ENCODE measurements around the gene UHRF2. TPM values are rescaled to one million over a fixed set of nuclear protein-coding genes. Genes with fewer than 3 reads are reported as not detected.
"Not testable (repeated sequence)": the region's sequence is repeated elsewhere in the genome, so short reads cannot be mapped to it uniquely, and the experiment has no call there.

UHRF2 gene
- total RNA-seq, 5 donors from 2014 or later (not counting 1 experiment from before 2014, with no cell fraction given) = 92.7 to 125 (median 96.2) TPM

GRCh38 chr9:6449645-6450044 is 36.6 kb downstream of the UHRF2 start:
- H3K9me3 ChIP-seq = no peaks in the 10 kb centered on the region
- peak in 1 of 4 experiments; percentile 27 for ATAC-seq (replicated peaks in 1 of 4)
- Mint-ChIP-seq H3K4me3 (peak overlapping the region in 1 of 3 donors; percentile 11), H3K27ac (no peak overlapping the region), H3K4me1 (peaks cover 71 to 74% (median 73%) of the 10 kb centered on the region in 3 donors), H3K36me3 (peaks cover 6% of the 10 kb centered on the region), H3K27me3 (no peaks in the 10 kb centered on the region), H3K9me3 (peaks cover 0 to 3% (median 0%) of the 10 kb centered on the region in 3 donors)
- no peak overlapping the region for H3K4me3 ChIP-seq (ENCODE audit: control insufficient read depth in 1 of 2, extremely low read depth in 1 of 2, low read length in 1 of 2)
- no peak for DNase-seq
- CTCF ChIA-PET = interaction anchor here in 1 of 2 donors (0.5 kb wide), 1 partner anchor 632 kb away, joined by 3 read pairs; no protein-coding TSS in a partner anchor
- H3K36me3 ChIP-seq (ENCODE audit: control insufficient read depth in 2 of 2, extremely low read depth in 1 of 2, insufficient read depth in 1 of 2, low read length in 1 of 2) = peaks cover 0 to 6% of the 10 kb centered on the region in 2 donors
- POLR2A ChIA-PET = no interaction called here
- H3K27me3 ChIP-seq (replicated peaks in 1 of 2; ENCODE audit: control insufficient read depth in 2 of 2, extremely low read depth in 1 of 2, insufficient read depth in 2 of 2, low read length in 1 of 2) = no peaks in the 10 kb centered on the region
- H3K4me1 ChIP-seq (ENCODE audit: control insufficient read depth in 1 of 2, extremely low read depth in 1 of 2, insufficient read depth in 2 of 2, low read length in 2 of 2) = peaks cover 3 to 6% of the 10 kb centered on the region in 2 experiments
- no peak overlapping the region for H3K27ac ChIP-seq (ENCODE audit: low read length)

- H3K27ac ChIP-seq (ENCODE audit: low read length) = no peak overlapping the region
- H3K4me3 ChIP-seq (ENCODE audit: control insufficient read depth in 1 of 2, extremely low read depth in 1 of 2, low read length in 1 of 2) = no peak overlapping the region
- ChIA-PET POLR2A (interaction anchor here in 1 of 2 donors (0.6 kb wide), 1 partner anchor 38 kb away, joined by 5 read pairs; the partner anchor contains the start of gene UHRF2), CTCF (no interaction called here)
- Mint-ChIP-seq H3K4me3 (no peak overlapping the region), H3K27ac (no peak overlapping the region), H3K4me1 (peaks cover 71 to 78% (median 71%) of the 10 kb centered on the region in 3 donors), H3K27me3 (no peaks in the 10 kb centered on the region), H3K36me3 (peaks cover 15% of the 10 kb centered on the region), H3K9me3 (peaks cover 0 to 3% (median 0%) of the 10 kb centered on the region in 3 donors)
- ATAC-seq (replicated peaks in 1 of 4) = no peak
- no peaks in the 10 kb centered on the region for H3K9me3 ChIP-seq
- H3K4me1 ChIP-seq (ENCODE audit: control insufficient read depth in 1 of 2, extremely low read depth in 1 of 2, insufficient read depth in 2 of 2, low read length in 2 of 2) = peaks cover 3 to 6% of the 10 kb centered on the region in 2 experiments
- no peak for DNase-seq
- WGBS (ENCODE audit: insufficient coverage) = 100% methylated on average over 1 of the region's 5 CpGs
- peaks cover 2% of the 10 kb centered on the region in 2 donors for H3K36me3 ChIP-seq (ENCODE audit: control insufficient read depth in 2 of 2, extremely low read depth in 1 of 2, insufficient read depth in 1 of 2, low read length in 1 of 2)
- no peaks in the 10 kb centered on the region for H3K27me3 ChIP-seq (replicated peaks in 1 of 2; ENCODE audit: control insufficient read depth in 2 of 2, extremely low read depth in 1 of 2, insufficient read depth in 2 of 2, low read length in 1 of 2)
These were observed 37.8 kb downstream of the UHRF2 start for GRCh38 chr9:6450641-6451375.

GRCh38 chr9:6455292-6455691 is 42.3 kb downstream of the UHRF2 start:
- POLR2A ChIA-PET; H3K36me3 ChIP-seq (ENCODE audit: control insufficient read depth in 2 of 2, extremely low read depth in 1 of 2, insufficient read depth in 1 of 2, low read length in 1 of 2); ATAC-seq (replicated peaks in 1 of 4); H3K4me3 ChIP-seq (ENCODE audit: control insufficient read depth in 1 of 2, extremely low read depth in 1 of 2, low read length in 1 of 2); H3K27me3 Mint-ChIP-seq; H3K27ac ChIP-seq (ENCODE audit: low read length); H3K4me1 ChIP-seq (ENCODE audit: control insufficient read depth in 1 of 2, extremely low read depth in 1 of 2, insufficient read depth in 2 of 2, low read length in 2 of 2); CTCF ChIA-PET; H3K9me3 ChIP-seq; H3K4me3 Mint-ChIP-seq; H3K9me3 Mint-ChIP-seq; DNase-seq; H3K27ac Mint-ChIP-seq; H3K27me3 ChIP-seq (replicated peaks in 1 of 2; ENCODE audit: control insufficient read depth in 2 of 2, extremely low read depth in 1 of 2, insufficient read depth in 2 of 2, low read length in 1 of 2): not testable (repeated sequence)
- Mint-ChIP-seq H3K36me3 (peaks cover 45% of the 10 kb centered on the region), H3K4me1 (peaks cover 45 to 65% (median 61%) of the 10 kb centered on the region in 3 donors)
- no CpG with 5 or more reads among the region's 4 CpGs for WGBS (ENCODE audit: insufficient coverage)

GRCh38 chr9:6458704-6459103 is 45.7 kb downstream of the UHRF2 start:
- H3K9me3 ChIP-seq; DNase-seq; H3K27ac ChIP-seq (ENCODE audit: low read length); H3K27me3 Mint-ChIP-seq; H3K27ac Mint-ChIP-seq; ATAC-seq (replicated peaks in 1 of 4); H3K4me3 Mint-ChIP-seq; H3K4me1 ChIP-seq (ENCODE audit: control insufficient read depth in 1 of 2, extremely low read depth in 1 of 2, insufficient read depth in 2 of 2, low read length in 2 of 2); POLR2A ChIA-PET; H3K9me3 Mint-ChIP-seq; H3K27me3 ChIP-seq (replicated peaks in 1 of 2; ENCODE audit: control insufficient read depth in 2 of 2, extremely low read depth in 1 of 2, insufficient read depth in 2 of 2, low read length in 1 of 2); CTCF ChIA-PET; H3K4me3 ChIP-seq (ENCODE audit: control insufficient read depth in 1 of 2, extremely low read depth in 1 of 2, low read length in 1 of 2): not testable (repeated sequence)
- peaks cover 17 to 45% (median 42%) of the 10 kb centered on the region in 3 donors for H3K4me1 Mint-ChIP-seq
- no CpG with 5 or more reads among the region's 4 CpGs for WGBS (ENCODE audit: insufficient coverage)
- peaks cover 5 to 20% of the 10 kb centered on the region in 2 donors for H3K36me3 ChIP-seq (ENCODE audit: control insufficient read depth in 2 of 2, extremely low read depth in 1 of 2, insufficient read depth in 1 of 2, low read length in 1 of 2)
- H3K36me3 Mint-ChIP-seq = peaks cover 52% of the 10 kb centered on the region

GRCh38 chr9:6459718-6460117 is 46.7 kb downstream of the UHRF2 start:
- DNase-seq = no peak
- Mint-ChIP-seq H3K4me1 (peaks cover 25 to 49% (median 48%) of the 10 kb centered on the region in 3 donors), H3K27ac (no peak overlapping the region), H3K4me3 (no peak overlapping the region), H3K36me3 (peaks cover 50% of the 10 kb centered on the region), H3K9me3 (peaks cover 5 to 8% (median 7%) of the 10 kb centered on the region in 3 donors), H3K27me3 (no peaks in the 10 kb centered on the region)
- Histone ChIP-seq H3K4me1 (ENCODE audit: control insufficient read depth in 1 of 2, extremely low read depth in 1 of 2, insufficient read depth in 2 of 2, low read length in 2 of 2) (peaks cover 0 to 4% of the 10 kb centered on the region in 2 experiments), H3K9me3 (no peaks in the 10 kb centered on the region), H3K27ac (ENCODE audit: low read length) (no peak overlapping the region), H3K27me3 (replicated peaks in 1 of 2; ENCODE audit: control insufficient read depth in 2 of 2, extremely low read depth in 1 of 2, insufficient read depth in 2 of 2, low read length in 1 of 2) (no peaks in the 10 kb centered on the region), H3K36me3 (ENCODE audit: control insufficient read depth in 2 of 2, extremely low read depth in 1 of 2, insufficient read depth in 1 of 2, low read length in 1 of 2) (peaks cover 5 to 20% of the 10 kb centered on the region in 2 donors), H3K4me3 (ENCODE audit: control insufficient read depth in 1 of 2, extremely low read depth in 1 of 2, low read length in 1 of 2) (no peak overlapping the region)
- WGBS (ENCODE audit: insufficient coverage) = 93% methylated on average over 2 of the region's 5 CpGs
- ChIA-PET POLR2A (interaction anchor here (0.6 to 1.3 kb wide), 2 partner anchors 26 to 298 kb away, joined by 3 to 9 read pairs; partner anchors contain the start of gene KDM4C (in 1 of the 2)), CTCF (interaction anchor here (0.6 kb wide), 2 partner anchors 186 to 1645 kb away, joined by 3 read pairs; no protein-coding TSS in a partner anchor)
- no peak for ATAC-seq (replicated peaks in 1 of 4)

- Histone ChIP-seq H3K4me1 (ENCODE audit: control insufficient read depth in 1 of 2, extremely low read depth in 1 of 2, insufficient read depth in 2 of 2, low read length in 2 of 2) (peaks cover 0 to 4% of the 10 kb centered on the region in 2 experiments), H3K4me3 (ENCODE audit: control insufficient read depth in 1 of 2, extremely low read depth in 1 of 2, low read length in 1 of 2) (no peak overlapping the region), H3K27ac (ENCODE audit: low read length) (no peak overlapping the region), H3K36me3 (ENCODE audit: control insufficient read depth in 2 of 2, extremely low read depth in 1 of 2, insufficient read depth in 1 of 2, low read length in 1 of 2) (peaks cover 3 to 20% of the 10 kb centered on the region in 2 donors), H3K9me3 (no peaks in the 10 kb centered on the region), H3K27me3 (replicated peaks in 1 of 2; ENCODE audit: control insufficient read depth in 2 of 2, extremely low read depth in 1 of 2, insufficient read depth in 2 of 2, low read length in 1 of 2) (no peaks in the 10 kb centered on the region)
- Mint-ChIP-seq H3K4me3 (no peak overlapping the region), H3K4me1 (peaks cover 31 to 50% (median 48%) of the 10 kb centered on the region in 3 donors), H3K27me3 (no peaks in the 10 kb centered on the region), H3K27ac (no peak overlapping the region), H3K36me3 (peaks cover 49% of the 10 kb centered on the region), H3K9me3 (peaks cover 5 to 8% (median 7%) of the 10 kb centered on the region in 3 donors)
- ATAC-seq (replicated peaks in 1 of 4) (no peak), DNase-seq (no peak)
- whole genome bisulfite sequencing (ENCODE audit: insufficient coverage) = no CpG with 5 or more reads among the region's 5 CpGs
- CTCF ChIA-PET = interaction anchor here (0.6 to 1.0 kb wide), 4 partner anchors 21 to 1646 kb away, joined by 3 read pairs; partner anchors contain the start of gene UHRF2 (in 1 of the 2)
- POLR2A ChIA-PET = interaction anchor here (0.6 to 1.3 kb wide), 2 partner anchors 26 to 298 kb away, joined by 3 to 9 read pairs; partner anchors contain the start of gene KDM4C (in 1 of the 2)
These were observed 47.3 kb downstream of the UHRF2 start for GRCh38 chr9:6460189-6460768.
